Measurements from ENCODE around the gene ARHGEF17. TPM values are rescaled to one million over a fixed set of nuclear protein-coding genes. Genes with fewer than 3 reads are reported as not detected.

ARHGEF17 gene
- total and polyA plus RNA-seq, 2 of the 13 experiments (the other 11 are each of a cell fraction or from before 2014, with no cell fraction given) = 10.7 to 28.8 TPM

- TF ChIP-seq KIAA2018 (CRISPR knock-in tag; IDR thresholded peaks at IDR 0.05; ENCODE audit: borderline replicate concordance) (no peak), ZNF180 (CRISPR knock-in tag; IDR thresholded peaks at IDR 0.05; ENCODE audit: borderline replicate concordance, low read depth) (no peak), ZNF724P (CRISPR knock-in tag; IDR thresholded peaks at IDR 0.05; ENCODE audit: borderline replicate concordance) (no peak), MNT (IDR thresholded peaks at IDR 0.05) (0 out of 2 replicates have a peak, but pooled peaks have one; percentile 17), ZBTB44 (CRISPR knock-in tag; IDR thresholded peaks at IDR 0.05) (no peak), ZNF609 (CRISPR knock-in tag; IDR thresholded peaks at IDR 0.05; ENCODE audit: borderline replicate concordance) (peak; percentile 41; the same call in 1 of the 2 replicates), USF2 (IDR thresholded peaks at IDR 0.05; ENCODE audit: low read depth, low read length) (no peak), USF2 (CRISPR knock-in tag; IDR thresholded peaks at IDR 0.05; ENCODE audit: borderline replicate concordance) (no peak)
These were observed 68.9 kb downstream of the ARHGEF17 start (continued) for GRCh38 chr11:73376803-73377629.

Measured in HepG2 (cell line).